Stimulated activated CD8-positive, alpha-beta memory T cell treated with anti-CD3 and anti-CD28 coated beads, Interleukin-15, amount 100 ng/mL, for 48 hours (primary cell): ENCODE results near the gene LACRT.
A peak's percentile ranks its signal among the peaks of the same experiment; 100 is the strongest.
"Not testable (repeated sequence)": the region's sequence is repeated elsewhere in the genome, so short reads cannot be mapped to it uniquely, and the experiment has no call there.

ENCODE experiments used
- DNase-seq, 2 donors: peaks; one replicate each; pipeline ENCODE4 v3.0.0-alpha.2; 2020; ENCODE audit warnings: low read depth in 2 of 2

Gene LACRT, protein sequence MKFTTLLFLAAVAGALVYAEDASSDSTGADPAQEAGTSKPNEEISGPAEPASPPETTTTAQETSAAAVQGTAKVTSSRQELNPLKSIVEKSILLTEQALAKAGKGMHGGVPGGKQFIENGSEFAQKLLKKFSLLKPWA

DNA sequence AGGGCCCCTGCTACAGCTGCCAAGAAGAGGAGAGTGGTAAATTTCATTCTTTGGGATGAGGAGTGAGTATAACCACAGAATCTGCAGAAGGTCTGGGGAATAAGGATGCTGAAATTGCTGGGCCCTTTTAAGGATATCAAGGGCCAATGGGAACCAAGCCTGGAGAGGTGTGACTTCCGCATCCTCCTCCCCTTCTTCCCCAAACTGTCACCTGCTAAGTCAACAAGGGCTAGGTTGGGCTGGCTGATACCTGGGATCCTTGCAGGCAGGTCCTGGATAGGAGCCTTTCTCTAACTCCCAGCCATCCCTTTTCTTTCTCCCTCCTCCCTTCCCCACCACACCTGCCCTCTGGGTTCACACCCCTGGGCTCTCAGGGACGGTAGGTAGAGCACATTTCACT lies at the start of gene LACRT:
LACRT (minus strand) TSS at position 101 of the 400 bp plus-strand sequence; CDS start at position 47, 54 bp downstream.
- DNase-seq, result no peak

DNA sequence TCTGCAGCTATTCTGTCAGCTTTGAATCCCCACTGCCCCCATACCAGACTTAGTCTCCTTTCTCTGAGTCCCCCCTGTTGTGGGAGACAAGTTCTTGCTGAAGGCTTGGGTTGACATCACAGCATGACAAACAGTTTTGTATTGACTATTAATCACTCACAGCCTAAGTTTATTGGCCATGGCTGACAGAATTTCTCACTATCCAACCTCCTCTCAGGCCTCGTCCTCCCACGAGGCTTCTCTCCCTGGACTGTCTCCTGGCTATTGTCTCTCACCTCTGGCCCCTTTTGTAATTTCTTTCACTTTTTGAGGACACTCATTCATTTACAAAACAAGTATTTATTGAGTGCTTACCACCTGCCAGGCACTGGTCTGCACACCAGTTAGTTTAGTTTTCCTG lies 48.7 kb upstream of the LACRT start:
- no peak for DNase-seq

DNA sequence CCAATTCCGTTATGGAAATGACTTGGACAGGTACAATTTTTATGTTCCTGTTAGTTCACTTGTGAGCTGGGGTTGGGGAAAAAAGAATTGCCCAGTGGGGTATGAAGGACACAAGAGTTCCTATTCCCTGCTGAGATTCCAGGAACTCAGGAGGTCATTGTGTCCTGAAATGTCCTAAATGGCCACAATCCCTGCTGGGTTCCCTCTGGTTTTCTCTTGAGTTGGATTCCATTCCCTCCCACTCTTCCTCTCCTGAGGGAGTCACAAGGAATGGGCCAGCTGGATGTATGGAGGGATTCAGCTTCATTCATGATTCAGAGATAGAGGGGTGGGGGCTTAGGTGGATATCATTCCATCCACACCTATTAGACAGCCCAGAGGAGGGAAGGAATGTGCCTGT lies 48.0 kb upstream of the LACRT start:
- no peak for DNase-seq

DNA sequence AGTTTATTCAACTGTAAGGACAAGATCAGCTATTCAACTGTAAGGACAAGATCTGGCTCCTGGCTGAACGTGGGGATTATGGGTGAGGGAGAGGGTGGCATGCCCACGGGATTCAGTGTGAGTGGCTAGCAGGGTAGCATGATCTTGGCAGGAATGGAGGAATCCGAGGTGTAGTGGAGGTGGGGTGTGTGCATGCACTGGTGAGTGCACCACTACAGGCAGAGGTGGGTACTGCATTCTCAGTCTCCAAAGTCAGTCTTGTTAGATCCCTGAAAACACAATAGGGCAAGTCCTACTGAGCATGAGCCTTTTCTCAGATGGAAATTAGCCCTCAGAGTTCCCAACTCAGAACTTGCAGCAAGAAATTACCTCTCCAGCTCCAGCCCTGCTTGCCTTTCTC lies 45.7 kb upstream of the LACRT start:
- DNase-seq, result no peak

DNA sequence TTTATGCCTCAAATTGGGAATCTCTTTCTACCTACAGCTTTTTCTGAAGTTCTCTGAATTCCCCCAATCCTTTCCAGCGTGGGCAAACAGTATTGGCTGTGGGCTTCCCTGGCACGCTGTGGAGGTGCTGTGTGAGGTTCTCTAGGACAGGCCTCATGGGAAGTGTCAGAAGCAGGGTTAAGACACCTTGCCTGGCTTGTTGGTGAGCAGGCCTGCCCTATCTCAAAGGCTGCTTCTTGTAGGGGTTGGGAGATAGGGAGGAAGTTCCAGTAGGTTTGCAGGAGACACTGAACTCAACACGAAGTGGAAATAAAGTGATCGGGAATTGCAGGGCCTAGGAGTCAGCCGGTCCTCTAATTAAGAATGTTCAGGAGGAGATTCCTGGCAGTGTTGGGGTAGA lies 43.4 kb upstream of the LACRT start:
- no peak for DNase-seq

DNA sequence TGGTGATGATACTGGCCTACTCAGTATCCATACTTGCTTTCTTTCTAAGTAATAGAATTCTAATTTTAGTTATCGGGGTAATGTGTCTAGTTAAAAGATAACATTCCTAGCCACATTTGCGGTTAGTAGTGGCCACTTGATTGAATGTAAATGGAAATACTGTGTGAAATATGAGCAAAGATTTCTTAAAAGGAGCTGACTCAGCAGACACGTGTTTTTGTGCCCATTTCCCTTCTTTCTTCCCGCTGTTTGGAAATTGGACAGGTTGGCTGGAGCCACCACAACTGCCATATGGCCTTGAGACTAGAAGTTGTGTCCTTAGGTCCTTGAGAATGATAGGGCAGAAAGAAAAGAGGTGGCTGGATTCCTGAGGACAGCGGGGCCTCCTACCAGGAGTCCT lies 33.2 kb upstream of the LACRT start:
- no peak for DNase-seq

DNA sequence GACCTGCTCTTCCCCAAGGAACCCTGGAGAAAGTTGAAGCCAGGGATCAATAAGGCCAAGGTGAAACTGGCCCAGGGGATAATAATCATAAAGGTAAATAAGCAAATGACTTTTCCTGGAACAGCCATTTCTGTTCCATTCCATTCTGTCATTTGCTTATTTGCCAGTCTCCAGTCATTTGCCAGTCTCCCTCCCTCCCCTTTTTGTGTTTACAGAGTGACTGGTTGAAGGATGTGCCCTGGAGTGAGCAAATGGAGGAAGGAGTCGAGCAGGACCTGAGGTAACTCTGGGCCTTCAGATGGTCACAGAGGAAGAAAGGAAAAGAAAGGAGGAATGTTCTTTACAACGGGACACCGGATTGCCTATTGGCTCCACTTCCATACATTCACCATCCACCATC lies 31.3 kb upstream of the LACRT start:
- DNase-seq, result no peak

DNA sequence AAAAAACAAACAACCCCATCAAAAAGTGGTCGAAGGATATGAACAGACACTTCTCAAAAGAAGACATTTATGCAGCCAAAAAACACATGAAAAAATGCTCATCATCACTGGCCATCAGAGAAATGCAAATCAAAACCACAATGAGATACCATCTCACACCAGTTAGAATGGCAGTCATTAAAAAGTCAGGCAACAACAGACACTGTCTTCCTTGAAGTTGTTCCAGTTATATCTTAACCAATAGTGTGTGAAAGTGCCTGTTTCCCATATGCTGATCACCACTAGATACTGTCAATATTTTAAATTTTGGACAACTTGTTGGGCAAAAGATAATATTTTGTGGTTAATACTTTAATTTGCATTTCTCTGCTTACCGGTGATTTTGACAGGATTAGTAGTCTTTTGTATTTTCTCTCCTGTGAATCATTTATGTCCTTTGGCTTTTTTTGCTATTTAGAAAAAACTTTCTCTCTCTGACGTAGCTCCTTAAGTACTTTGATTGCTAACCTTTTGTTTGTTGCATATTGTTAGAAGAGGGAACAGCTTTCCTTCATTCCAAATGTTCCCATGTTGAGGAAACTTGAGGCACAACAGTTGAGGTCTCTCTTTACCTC lies 30.4 kb upstream of the LACRT start:
- DNase-seq, result not testable (repeated sequence)

DNA sequence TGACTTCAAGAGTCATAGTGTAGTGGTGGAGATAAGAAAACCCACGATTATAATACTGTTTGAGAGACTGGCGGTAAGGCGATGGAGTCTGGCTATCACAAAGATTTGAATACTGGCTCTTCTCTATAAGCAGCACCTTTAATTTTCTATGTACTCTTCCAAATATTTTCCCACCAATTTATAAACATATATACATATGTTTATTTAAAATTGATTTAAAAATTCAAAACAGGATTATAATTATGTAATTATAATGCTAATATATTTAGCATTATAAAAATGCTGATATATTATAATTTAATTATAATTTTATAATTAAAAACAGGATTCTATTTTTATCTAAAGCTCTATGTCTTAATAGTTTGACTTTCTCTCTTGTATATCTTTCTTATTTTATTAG lies 28.9 kb upstream of the LACRT start:
- DNase-seq, result no peak

DNA sequence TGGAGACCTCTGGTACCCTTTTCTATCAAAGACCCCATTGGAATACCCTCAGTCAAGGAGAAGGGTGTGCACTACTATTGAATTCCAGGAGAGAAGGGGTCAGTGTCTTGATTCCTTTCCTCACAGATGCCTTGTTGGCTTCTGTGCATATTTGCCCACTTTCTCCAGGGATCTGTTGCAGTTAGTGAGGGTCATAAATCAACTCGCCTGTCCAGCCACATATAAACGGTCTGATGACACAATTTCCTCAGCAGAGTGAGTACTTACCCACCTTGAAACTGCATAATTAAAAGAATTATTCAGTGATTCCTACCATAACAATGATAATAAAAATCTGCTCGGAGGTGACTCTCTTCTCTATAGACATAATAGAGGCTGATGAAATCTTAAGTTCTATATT lies 27.3 kb upstream of the LACRT start:
- DNase-seq, result no peak

DNA sequence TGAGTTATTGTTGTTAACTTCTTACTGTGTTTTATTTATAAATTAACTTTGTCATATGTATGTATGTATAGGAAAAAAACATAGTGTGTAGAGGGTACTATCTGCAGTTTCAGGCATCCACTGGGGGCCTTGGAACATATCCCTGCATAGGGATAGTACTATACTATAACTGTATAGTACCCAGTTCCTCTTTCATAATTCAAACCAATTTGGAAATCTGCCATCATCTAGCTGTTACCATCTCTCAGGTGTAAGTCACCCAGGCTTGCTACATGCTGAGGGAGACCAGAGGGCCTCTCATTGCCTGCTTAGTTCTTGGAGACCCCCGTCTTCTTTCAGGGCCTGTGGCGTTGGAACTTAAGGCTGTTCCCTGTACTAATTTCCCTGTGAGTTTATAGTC lies 26.4 kb upstream of the LACRT start:
- DNase-seq, result no peak

DNA sequence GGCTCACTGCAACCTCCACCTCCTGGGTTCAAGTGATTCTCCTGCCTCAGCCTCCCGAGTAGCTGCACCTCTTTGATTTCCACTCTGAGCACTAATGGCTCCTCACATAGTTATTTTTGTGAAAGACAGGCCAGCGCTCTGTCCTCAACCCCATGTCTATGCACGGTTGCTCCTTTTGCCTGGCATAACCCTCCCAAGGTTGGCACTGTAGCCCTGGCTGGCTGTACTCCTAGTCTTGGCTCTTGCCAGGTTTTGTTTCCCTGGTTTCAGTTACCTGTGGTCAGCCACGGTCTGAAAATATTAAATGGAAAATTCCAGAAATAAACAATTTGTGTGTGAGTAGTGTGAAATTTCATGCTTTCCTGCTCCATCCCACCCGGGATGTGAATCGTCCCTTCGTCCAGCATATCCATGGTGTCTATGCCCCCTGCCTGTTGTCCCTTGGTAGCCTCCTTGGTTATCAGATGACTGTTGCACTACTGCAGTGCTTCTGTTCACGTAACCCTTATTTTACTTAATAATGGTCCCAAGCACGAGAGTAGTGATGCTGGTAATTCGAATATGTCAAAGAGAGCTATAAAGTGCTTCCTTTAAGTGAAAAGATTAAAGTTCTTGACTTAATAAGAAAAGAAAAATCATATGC lies 25.7 kb upstream of the LACRT start:
- no peak for DNase-seq

DNA sequence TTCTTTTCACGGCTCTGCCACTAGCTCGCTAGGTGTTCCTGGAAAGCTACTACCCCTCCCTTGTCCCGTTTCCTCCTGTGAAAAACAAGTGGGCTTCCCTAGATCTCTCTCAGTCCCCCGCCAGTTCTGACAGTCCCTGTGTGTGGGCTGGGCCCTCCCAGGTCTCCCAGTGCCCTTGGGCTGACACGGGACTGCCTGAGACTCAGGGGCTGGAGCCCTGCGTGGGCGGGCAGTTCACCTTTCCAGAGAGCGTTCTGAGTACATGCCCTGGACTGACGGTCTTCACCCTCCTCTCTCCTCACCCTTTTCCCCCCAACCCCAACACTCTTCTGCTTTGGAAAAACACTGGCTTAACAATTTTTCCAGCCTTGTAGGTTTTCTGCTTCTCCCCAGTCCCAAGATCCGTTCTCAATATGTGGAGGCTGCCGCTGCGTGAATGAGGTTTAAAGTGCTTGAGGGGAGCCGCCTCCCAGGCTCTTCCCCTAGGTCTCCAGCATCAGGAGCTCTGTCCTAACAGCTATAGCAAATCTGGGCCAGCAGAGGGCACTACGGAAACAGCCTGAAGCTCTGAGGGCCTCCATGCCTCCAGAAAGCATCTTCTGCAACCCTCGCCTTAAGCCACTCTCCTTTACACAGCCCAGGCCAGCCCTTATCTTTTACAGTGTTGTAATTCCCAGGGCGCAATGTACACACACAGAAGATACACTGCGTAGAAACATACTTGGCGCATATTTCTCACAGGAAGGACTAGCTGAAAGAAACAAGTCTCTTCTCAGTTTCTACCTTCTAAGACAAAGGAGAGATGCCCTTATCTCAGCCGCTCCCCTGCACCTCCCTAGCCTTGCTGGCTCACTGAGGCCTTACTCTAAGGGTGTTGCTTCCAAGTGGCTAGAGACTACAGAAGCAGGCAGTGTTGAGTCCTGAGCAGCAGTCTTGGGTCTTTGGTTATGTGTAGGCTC lies 23.9 kb upstream of the LACRT start:
- DNase-seq, result peak; percentile 9 to 10

DNA sequence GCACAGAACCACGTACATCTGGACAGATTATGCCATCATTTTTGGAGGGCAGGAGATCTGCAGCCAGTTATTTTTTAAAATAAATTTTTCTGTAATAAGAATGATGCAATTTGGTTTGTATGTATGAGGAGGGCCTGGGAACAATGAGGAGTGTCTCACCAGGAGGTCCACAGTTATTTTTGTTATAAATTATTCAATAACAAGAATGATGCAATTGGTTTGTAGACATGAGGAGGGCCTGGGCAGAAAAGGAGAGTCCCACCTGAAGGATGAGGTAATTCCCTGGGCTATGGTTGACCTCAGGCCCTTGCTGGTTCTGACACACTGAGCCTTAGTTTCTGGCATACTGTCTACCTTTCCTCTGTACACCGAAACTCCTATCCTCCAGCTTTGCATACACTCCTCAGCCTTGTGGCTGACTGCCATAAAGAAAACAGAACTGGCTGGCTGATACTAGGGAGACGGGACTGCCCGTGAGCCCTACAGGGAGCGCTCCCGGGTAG lies 22.5 kb upstream of the LACRT start:
- DNase-seq, result no peak

DNA sequence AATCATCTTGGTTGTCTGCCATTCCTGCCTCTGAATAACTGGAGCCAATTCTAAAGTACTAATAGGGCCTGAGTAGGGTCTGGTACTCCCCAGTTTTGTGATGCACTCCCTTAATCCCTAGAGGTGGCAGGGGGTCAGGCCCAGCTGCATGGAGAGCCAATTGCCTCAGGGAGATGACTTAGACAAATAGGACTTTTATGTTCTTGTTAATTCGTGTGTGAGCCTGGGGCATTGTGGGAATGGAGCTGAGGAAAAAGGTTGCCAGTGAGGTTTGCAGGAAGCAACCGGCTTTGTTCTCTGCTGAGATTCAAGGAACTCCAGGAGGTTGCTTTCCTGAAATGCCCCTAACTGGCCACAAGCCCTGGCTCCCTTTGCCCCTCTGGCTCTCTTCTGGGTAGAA lies 20.2 kb upstream of the LACRT start:
- no peak for DNase-seq

DNA sequence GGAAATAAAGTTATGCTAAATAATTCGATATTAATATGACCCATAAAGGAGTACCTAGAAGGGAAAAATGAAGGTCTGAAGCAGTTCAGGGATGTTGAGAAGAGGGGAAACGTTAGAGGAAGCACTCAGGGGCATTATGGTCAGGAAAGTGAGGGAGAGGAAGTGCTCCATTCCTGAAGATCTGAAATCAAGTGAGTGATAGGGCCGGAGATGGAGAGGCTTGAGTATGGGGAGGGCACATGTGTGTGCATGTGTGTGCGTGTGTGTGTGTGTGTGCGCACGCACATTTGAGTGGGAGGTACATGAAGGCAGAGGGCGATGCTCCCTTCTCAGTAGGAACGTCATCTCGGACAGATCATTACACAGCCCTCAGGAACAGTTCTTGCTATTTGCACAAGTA lies 18.3 kb upstream of the LACRT start:
- no peak for DNase-seq

DNA sequence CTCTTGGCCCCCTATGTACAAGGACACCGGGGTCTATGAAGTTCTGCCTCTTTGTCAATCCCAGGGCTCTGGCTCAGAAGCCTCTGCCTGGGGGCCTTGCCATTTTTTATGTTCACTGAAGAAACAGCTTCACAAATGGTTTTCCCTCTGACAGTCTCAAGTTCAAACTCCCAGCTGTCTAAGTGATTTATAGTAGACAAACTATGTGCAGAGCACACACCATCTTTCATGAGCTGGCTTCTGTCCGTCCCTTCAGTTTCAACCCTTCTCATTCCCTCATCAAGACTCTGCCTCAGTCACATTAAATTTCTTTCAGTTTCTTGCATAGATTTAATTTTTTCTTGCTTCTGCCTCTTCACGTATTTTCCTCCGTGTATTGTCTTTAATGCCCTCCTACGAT lies 16.2 kb upstream of the LACRT start:
- no peak for DNase-seq

DNA sequence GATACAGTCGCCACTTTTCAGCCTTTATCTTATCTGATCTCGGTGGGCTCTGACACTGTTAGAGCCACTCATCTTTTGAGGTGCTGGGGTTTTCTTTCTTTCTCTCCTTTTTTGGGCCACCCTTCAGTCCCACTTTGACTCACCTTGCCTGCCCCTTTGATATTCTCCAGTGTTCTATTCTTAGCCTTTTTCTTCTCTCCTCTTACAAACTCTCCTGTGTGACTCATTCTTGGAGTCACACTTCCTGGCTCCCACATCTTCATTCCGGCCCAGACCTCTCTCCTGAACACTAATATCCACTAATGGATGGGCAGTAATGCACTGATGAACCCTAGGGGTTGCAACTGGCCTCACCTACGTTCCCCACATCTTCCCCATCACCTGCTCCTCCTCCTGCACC lies 15.7 kb upstream of the LACRT start:
- no peak for DNase-seq

DNA sequence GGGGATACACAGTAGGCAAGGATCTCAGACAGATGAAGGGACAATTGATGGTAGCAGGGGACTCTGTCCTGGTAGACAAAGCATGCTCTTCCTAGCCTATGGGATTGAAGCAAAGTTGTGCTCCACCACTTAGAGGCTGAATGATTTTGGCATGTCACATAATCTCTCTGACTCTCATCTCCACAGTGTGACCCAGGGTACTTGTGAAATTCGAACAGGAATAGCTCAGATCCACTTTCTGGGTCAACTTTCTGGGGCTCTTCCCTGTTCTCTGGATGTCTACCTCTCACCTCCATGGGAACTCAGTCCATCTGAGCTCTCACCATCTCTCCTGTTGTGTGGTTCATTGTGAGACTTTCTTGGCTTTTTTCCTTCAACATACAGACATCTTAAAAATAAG lies 15.1 kb upstream of the LACRT start:
- no peak for DNase-seq

DNA sequence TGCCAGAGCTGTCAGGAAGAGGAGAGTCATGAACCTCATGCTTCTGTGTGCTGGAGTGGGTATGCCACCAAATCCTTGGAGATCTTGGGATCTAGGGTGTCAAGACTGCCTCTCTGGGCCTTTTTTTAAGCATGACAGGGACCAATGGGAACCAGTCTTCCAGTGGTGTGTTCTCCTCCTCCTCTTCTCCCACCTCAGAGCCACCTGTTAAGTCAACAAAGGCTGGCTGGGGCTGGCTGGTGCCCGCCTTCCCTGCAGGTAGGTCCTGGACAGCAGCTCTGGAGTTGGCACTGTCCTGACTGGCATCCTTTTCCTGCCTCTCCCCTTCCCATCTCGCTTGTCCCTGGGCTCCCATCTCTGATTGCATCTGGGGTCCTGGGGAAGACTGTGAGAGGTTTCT lies 13.6 kb upstream of the LACRT start, which contains the start of gene DCD:
DCD (minus strand) TSS at position 101 of the 400 bp plus-strand sequence; CDS start at position 39, 62 bp downstream.
- no peak for DNase-seq

DNA sequence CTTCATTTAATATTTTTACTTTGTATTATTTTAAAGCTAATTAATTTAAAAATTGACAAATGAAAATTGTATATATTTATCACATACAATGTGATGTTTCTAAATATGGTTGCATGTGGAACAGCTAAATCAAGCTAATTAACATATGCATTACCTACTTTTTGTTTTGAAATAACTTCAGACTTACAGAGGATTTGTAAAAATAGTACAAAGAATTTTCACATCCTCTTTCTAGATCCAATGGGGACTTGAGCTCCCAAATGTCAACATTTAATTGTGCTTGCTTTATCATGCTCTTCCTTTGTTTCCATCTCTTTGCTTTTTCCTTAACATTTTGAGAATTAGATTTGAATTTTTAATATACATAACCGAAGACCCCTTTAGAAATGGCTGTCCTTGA lies 6.9 kb upstream of the LACRT start:
- no peak for DNase-seq

DNA sequence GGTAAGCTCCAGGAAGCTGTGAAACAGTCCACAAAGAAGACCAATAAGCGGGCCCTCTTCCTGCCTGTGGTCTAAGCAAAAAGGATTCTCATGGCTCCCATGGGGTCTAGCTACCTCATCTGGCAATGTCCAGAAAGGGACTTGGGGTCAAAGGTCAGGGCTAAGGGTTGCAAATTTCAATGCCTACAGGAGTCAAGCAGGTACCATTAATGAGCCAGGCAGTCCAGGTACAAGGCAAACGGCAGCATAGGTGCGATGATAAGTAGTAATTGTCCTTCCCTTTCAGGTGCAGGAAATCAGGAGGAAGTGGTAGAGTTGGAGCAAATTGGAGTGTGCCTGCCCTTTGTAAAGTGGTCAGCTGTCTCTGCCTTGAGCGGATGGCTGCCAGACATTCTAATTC lies 6.4 kb upstream of the LACRT start:
- no peak for DNase-seq
